ENCODE measurements around the gene HYLS1. TPM values are rescaled to one million over a fixed set of nuclear protein-coding genes. Genes with fewer than 3 reads are reported as not detected.
"Not testable (repeated sequence)": the region's sequence is repeated elsewhere in the genome, so short reads cannot be mapped to it uniquely, and the experiment has no call there.

Gene HYLS1
- total RNA-seq, 1 experiment from 2014 or later: 18.8 TPM

GRCh38 chr11:125910226-125910849, 22.9 kb downstream of the HYLS1 start:
- no peak overlapping the region for H3K4me3 ChIP-seq (ENCODE audit: low read depth, low read length, poor library complexity, severe bottlenecking)
- no peaks in the 10 kb centered on the region for H3K4me1 ChIP-seq (ENCODE audit: insufficient read depth, low read length, poor library complexity, severe bottlenecking)
- no peak for DNase-seq (ENCODE audit: low spot score)
- ChIA-PET CTCF (no interaction called here), POLR2A (ENCODE audit: low non-redundant PET) (no interaction called here)
- TF ChIP-seq CTCF (conservative IDR thresholded peaks at IDR 0.05; ENCODE audit: low read depth, low read length) (no peak), EZH2 (IDR thresholded peaks at IDR 0.05; ENCODE audit: borderline replicate concordance, low read depth, low read length, poor library complexity, severe bottlenecking) (no peak)
- H3K27me3 ChIP-seq (replicated peaks; ENCODE audit: insufficient read depth, low read depth, low read length, poor library complexity): peaks cover 28% of the 10 kb centered on the region
- intact Hi-C loops (cut with micrococcal nuclease; ENCODE audit: unreplicated experiment): no loop called here
- H3K36me3 ChIP-seq (ENCODE audit: insufficient read depth, low read length, poor library complexity, severe bottlenecking): no peaks in the 10 kb centered on the region
- H3K9me3 ChIP-seq (ENCODE audit: low read depth, low read length, poor library complexity, severe bottlenecking): no peaks in the 10 kb centered on the region
- BruUV-seq (replicated peaks): no TSS peak
- H3K27ac ChIP-seq (ENCODE audit: low read depth, low read length, poor library complexity, severe bottlenecking): no peak overlapping the region

- POLR2A ChIA-PET (ENCODE audit: low non-redundant PET); H3K9me3 ChIP-seq (ENCODE audit: low read depth, low read length, poor library complexity, severe bottlenecking); H3K36me3 ChIP-seq (ENCODE audit: insufficient read depth, low read length, poor library complexity, severe bottlenecking); CTCF ChIA-PET; intact Hi-C loops (cut with micrococcal nuclease; ENCODE audit: unreplicated experiment); H3K4me1 ChIP-seq (ENCODE audit: insufficient read depth, low read length, poor library complexity, severe bottlenecking); H3K27ac ChIP-seq (ENCODE audit: low read depth, low read length, poor library complexity, severe bottlenecking); H3K4me3 ChIP-seq (ENCODE audit: low read depth, low read length, poor library complexity, severe bottlenecking); DNase-seq (ENCODE audit: low spot score); BruUV-seq (replicated peaks): not testable (repeated sequence)
- 0 out of 2 replicates have a peak, but pooled peaks have one; percentile 26 for TF ChIP-seq CTCF (conservative IDR thresholded peaks at IDR 0.05; ENCODE audit: low read depth, low read length)
- H3K27me3 ChIP-seq (replicated peaks; ENCODE audit: insufficient read depth, low read depth, low read length, poor library complexity): peaks cover 40% of the 10 kb centered on the region
Observed at GRCh38 chr11:125914601-125915000, 27.1 kb downstream of the HYLS1 start.

GRCh38 chr11:125916683-125917347, 29.3 kb downstream of the HYLS1 start:
- Histone ChIP-seq H3K27ac (ENCODE audit: low read depth, low read length, poor library complexity, severe bottlenecking) (no peak overlapping the region), H3K36me3 (ENCODE audit: insufficient read depth, low read length, poor library complexity, severe bottlenecking) (no peaks in the 10 kb centered on the region), H3K4me3 (ENCODE audit: low read depth, low read length, poor library complexity, severe bottlenecking) (no peak overlapping the region), H3K4me1 (ENCODE audit: insufficient read depth, low read length, poor library complexity, severe bottlenecking) (no peaks in the 10 kb centered on the region), H3K27me3 (replicated peaks; ENCODE audit: insufficient read depth, low read depth, low read length, poor library complexity) (peaks cover 27% of the 10 kb centered on the region), H3K9me3 (ENCODE audit: low read depth, low read length, poor library complexity, severe bottlenecking) (no peaks in the 10 kb centered on the region)
- TF ChIP-seq EZH2 (IDR thresholded peaks at IDR 0.05; ENCODE audit: borderline replicate concordance, low read depth, low read length, poor library complexity, severe bottlenecking) (no peak), CTCF (conservative IDR thresholded peaks at IDR 0.05; ENCODE audit: low read depth, low read length) (no peak)
- no TSS peak for BruUV-seq (replicated peaks)
- intact Hi-C loops (cut with micrococcal nuclease; ENCODE audit: unreplicated experiment): no loop called here
- ChIA-PET CTCF (interaction anchor here (0.8 to 1.1 kb wide), 2 partner anchors 29 to 277 kb away, joined by 3 to 4 read pairs; no protein-coding TSS in a partner anchor), POLR2A (ENCODE audit: low non-redundant PET) (no interaction called here)
- no peak for DNase-seq (ENCODE audit: low spot score)

Measured in A673 (cell line).